GM23338 (cell line): ENCODE results near the gene PROS1. TPM values are rescaled to one million over a fixed set of nuclear protein-coding genes. Genes with fewer than 3 reads are reported as not detected.

Source experiments
- ATAC-seq: fragments of 200-7000 bp; cut with Tn5 transposase; 3 replicates; pipeline ENCODE4 v1.9.1; 2020
- DNase-seq: peaks from one replicate; pipeline ENCODE4 v3.0.0-alpha.2; 2015; ENCODE audit warnings: low spot score
- H2AFZ ChIP-seq: fragments of 200-600 bp; sonication (generic); 2 replicates; pipeline ENCODE4 v1.8.0; 2016; ENCODE audit warnings: antibody characterized with exemption, mild to moderate bottlenecking, moderate library complexity
- H3F3A ChIP-seq: fragments of 200-600 bp; sonication (generic); replicated peaks from 2 replicates; pipeline ENCODE4 v1.8.0; 2017; ENCODE audit warnings: antibody characterized with exemption, mixed run types, low read depth
- H3K27ac ChIP-seq: fragments of 200-600 bp; sonication (generic); 2 replicates; pipeline ENCODE4 v1.6.1; 2016; ENCODE audit warnings: low read depth
- H3K27me3 ChIP-seq: fragments of 200-600 bp; sonication (generic); 2 replicates; pipeline ENCODE4 v1.8.0; 2016; ENCODE audit warnings: mild to moderate bottlenecking, mixed run types, moderate library complexity; ENCODE audit not compliant: insufficient read depth
- H3K36me3 ChIP-seq: fragments of 200-600 bp; sonication (generic); 2 replicates; pipeline ENCODE4 v1.8.0; 2016; ENCODE audit warnings: mild to moderate bottlenecking; ENCODE audit not compliant: insufficient read depth
- H3K4me1 ChIP-seq: fragments of 200-600 bp; sonication (generic); 2 replicates; pipeline ENCODE4 v1.8.0; 2016; ENCODE audit warnings: mild to moderate bottlenecking, moderate library complexity; ENCODE audit not compliant: insufficient read depth
- H3K4me2 ChIP-seq: fragments of 200-600 bp; sonication (generic); 2 replicates; pipeline ENCODE4 v1.7.1; 2017; ENCODE audit warnings: mixed run types
- H3K4me3 ChIP-seq: fragments of 200-600 bp; sonication (generic); 2 replicates; pipeline ENCODE4 v1.6.1; 2016; ENCODE audit warnings: mixed run types
- H3K79me2 ChIP-seq: fragments of 200-600 bp; sonication (generic); replicated peaks from 2 replicates; pipeline ENCODE4 v1.8.0; 2017; ENCODE audit warnings: mild to moderate bottlenecking; ENCODE audit not compliant: insufficient read depth
- H3K9me2 ChIP-seq: fragments of 200-600 bp; sonication (generic); 2 replicates; pipeline ENCODE4 v1.8.0; 2017; ENCODE audit not compliant: insufficient read depth
- H4K20me1 ChIP-seq: fragments of 200-600 bp; sonication (generic); replicated peaks from 2 replicates; pipeline ENCODE4 v1.8.0; 2017; ENCODE audit warnings: mild to moderate bottlenecking; ENCODE audit not compliant: insufficient read depth
- H3K27ac Mint-ChIP-seq: 2 replicates; pipeline ENCODE4 v1.8.0; 2020; ENCODE audit warnings: inconsistent platforms, mild to moderate bottlenecking, moderate library complexity, mixed read lengths
- H3K27me3 Mint-ChIP-seq: 3 replicates; pipeline ENCODE4 v1.8.0; 2022; ENCODE audit warnings: low read depth, mild to moderate bottlenecking, moderate library complexity, mixed read lengths, inconsistent platforms; ENCODE audit not compliant: insufficient read depth, poor library complexity
- H3K36me3 Mint-ChIP-seq: 3 replicates; pipeline ENCODE4 v1.8.0; 2021; ENCODE audit warnings: low read depth, mild to moderate bottlenecking, inconsistent platforms, moderate library complexity, mixed read lengths
- H3K4me1 Mint-ChIP-seq: 3 replicates; pipeline ENCODE4 v1.8.0; 2020; ENCODE audit warnings: mild to moderate bottlenecking, inconsistent platforms, mixed read lengths
- H3K4me3 Mint-ChIP-seq: 3 replicates; pipeline ENCODE4 v1.8.0; 2021; ENCODE audit warnings: moderate library complexity, mild to moderate bottlenecking, inconsistent platforms, mixed read lengths
- H3K9me3 Mint-ChIP-seq: 3 replicates; pipeline ENCODE4 v1.8.0; 2020; ENCODE audit warnings: moderate library complexity, mild to moderate bottlenecking, inconsistent platforms, mixed read lengths
- CREB1 ChIP-seq: fragments of 250-450 bp; sonication (Bioruptor Pico); IDR thresholded peaks from 2 replicates; pipeline ENCODE4 v1.5.0; 2020; ENCODE audit warnings: low read depth, mild to moderate bottlenecking, moderate library complexity
- EZH2 ChIP-seq: fragments of 200-600 bp; sonication (generic); IDR thresholded peaks from one replicate; pipeline ENCODE4 v1.8.0; 2017; ENCODE audit warnings: antibody characterized with exemption, mild to moderate bottlenecking, low read depth; ENCODE audit not compliant: unreplicated experiment
- EZH2phosphoT487 ChIP-seq: fragments of 200-600 bp; sonication (generic); IDR thresholded peaks from one replicate; pipeline ENCODE4 v1.8.1; 2018; ENCODE audit warnings: antibody characterized with exemption; ENCODE audit not compliant: unreplicated experiment
- JUNB ChIP-seq: IDR thresholded peaks from one replicate; pipeline ENCODE4 v1.6.1; 2016; ENCODE audit warnings: antibody characterized with exemption; ENCODE audit not compliant: unreplicated experiment
- NANOG ChIP-seq: IDR thresholded peaks from 2 replicates; pipeline ENCODE4 v1.6.1; 2016; ENCODE audit warnings: antibody characterized with exemption, borderline replicate concordance
- POLR2AphosphoS5 ChIP-seq: IDR thresholded peaks from 2 replicates; pipeline ENCODE4 v1.6.1; 2016; ENCODE audit warnings: antibody characterized with exemption, low read depth
- REST ChIP-seq: IDR thresholded peaks from one replicate; pipeline ENCODE4 v1.6.1; 2018; ENCODE audit warnings: antibody characterized with exemption; ENCODE audit not compliant: unreplicated experiment
- STAT1 ChIP-seq: IDR thresholded peaks from one replicate; pipeline ENCODE4 v1.6.1; 2016; ENCODE audit warnings: antibody characterized with exemption; ENCODE audit not compliant: unreplicated experiment
- ZNF114 ChIP-seq: fragments of 250-450 bp; sonication (Bioruptor Pico); IDR thresholded peaks from 2 replicates; pipeline ENCODE4 v1.5.0; 2020; ENCODE audit warnings: mild to moderate bottlenecking, moderate library complexity
- ZNF331 ChIP-seq: fragments of 250-450 bp; sonication (Bioruptor Pico); IDR thresholded peaks from 2 replicates; pipeline ENCODE4 v1.5.0; 2020; ENCODE audit warnings: low read depth, mild to moderate bottlenecking, moderate library complexity
- polyA plus RNA-seq: library from polyadenylated mRNA; unstranded; fragments of >200 nt; fragmentation: Nextera tagmentation; extraction: Ambion mirVana; gene quantifications from 2 replicates; pipeline ENCODE4 v1.2.1, GENCODE V29; 2016
- total RNA-seq: library from RNA; depleted of rRNA; stranded (reverse); fragments of >200 nt; shearing (Covaris generic); gene quantifications from 2 replicates; pipeline ENCODE4 v1.2.3, GENCODE V29; 2014
- TF ChIP-seq, protein P1 (sequence below), 2 experiments: fragments of 200-600 bp in 1 of 2; sonication (generic) in 1 of 2; conservative IDR thresholded peaks; 2 replicates each; pipeline versions ENCODE4 v1.5.1 to v1.6.1; 2016 to 2017; ENCODE audit warnings: antibody characterized with exemption in 2 of 2, low read depth in 2 of 2, mild to moderate bottlenecking in 2 of 2, moderate library complexity in 1 of 2
- TF ChIP-seq, protein P2 (sequence below): IDR thresholded peaks from 2 replicates; pipeline ENCODE4 v1.6.1; 2016; ENCODE audit warnings: antibody characterized with exemption
- TF ChIP-seq, protein P3 (sequence below): fragments of 250-450 bp; sonication (Bioruptor Pico); IDR thresholded peaks from 2 replicates; pipeline ENCODE4 v1.5.0; 2020; ENCODE audit warnings: mild to moderate bottlenecking, moderate library complexity

Gene PROS1
- total and polyA plus RNA-seq, 2 experiments from 2014 or later: 1.8 to 4.1 TPM

DNA sequence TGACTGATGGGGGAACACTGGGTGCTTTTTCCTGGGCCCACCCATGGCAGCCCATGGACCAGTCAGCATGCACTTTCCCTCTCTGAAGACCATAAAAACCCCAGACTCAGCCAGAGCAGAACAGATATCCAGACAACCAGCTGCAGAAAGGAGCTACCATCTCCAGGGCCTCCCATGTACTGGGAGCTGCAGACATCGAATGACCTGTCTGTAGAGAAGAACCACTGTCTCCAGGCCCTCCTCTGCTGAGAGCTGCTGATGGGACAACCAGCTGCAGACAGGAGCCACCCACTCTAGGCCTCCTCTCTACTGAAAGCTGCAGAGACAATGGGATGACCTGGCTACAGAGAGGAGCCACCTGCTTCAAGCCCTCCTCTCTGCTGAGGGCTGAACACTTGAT is 66.6 kb downstream of the PROS1 start:
- Mint-ChIP-seq H3K4me3 (no peak overlapping the region), H3K4me1 (no peaks in the 10 kb centered on the region), H3K27me3 (no peaks in the 10 kb centered on the region), H3K27ac (no peak overlapping the region), H3K36me3 (peaks cover 16% of the 10 kb centered on the region), H3K9me3 (peaks cover 90% of the 10 kb centered on the region)
- H3K9me2 ChIP-seq: no peaks in the 10 kb centered on the region
- H3K79me2 ChIP-seq: no peaks in the 10 kb centered on the region
- no peaks in the 10 kb centered on the region for H3K4me1 ChIP-seq
- H3K27ac ChIP-seq: no peak overlapping the region
- H3K4me2 ChIP-seq: no peak overlapping the region
- no peaks in the 10 kb centered on the region for H3F3A ChIP-seq
- H3K36me3 ChIP-seq: no peaks in the 10 kb centered on the region; the same call in 1 of the 2 replicates
- no peak overlapping the region for H2AFZ ChIP-seq
- H3K27me3 ChIP-seq: no peaks in the 10 kb centered on the region
- H3K4me3 ChIP-seq: no peak overlapping the region
- no peaks in the 10 kb centered on the region for H4K20me1 ChIP-seq
- TF ChIP-seq EZH2phosphoT487 (no peak), EZH2 (no peak), ZNF114 (CRISPR knock-in tag) (no peak), NANOG (no peak), REST (no peak), JUNB (no peak), CREB1 (CRISPR knock-in tag) (no peak), ZNF331 (CRISPR knock-in tag) (no peak), STAT1 (no peak), POLR2AphosphoS5 (no peak)
- TF ChIP-seq, protein P1, sequence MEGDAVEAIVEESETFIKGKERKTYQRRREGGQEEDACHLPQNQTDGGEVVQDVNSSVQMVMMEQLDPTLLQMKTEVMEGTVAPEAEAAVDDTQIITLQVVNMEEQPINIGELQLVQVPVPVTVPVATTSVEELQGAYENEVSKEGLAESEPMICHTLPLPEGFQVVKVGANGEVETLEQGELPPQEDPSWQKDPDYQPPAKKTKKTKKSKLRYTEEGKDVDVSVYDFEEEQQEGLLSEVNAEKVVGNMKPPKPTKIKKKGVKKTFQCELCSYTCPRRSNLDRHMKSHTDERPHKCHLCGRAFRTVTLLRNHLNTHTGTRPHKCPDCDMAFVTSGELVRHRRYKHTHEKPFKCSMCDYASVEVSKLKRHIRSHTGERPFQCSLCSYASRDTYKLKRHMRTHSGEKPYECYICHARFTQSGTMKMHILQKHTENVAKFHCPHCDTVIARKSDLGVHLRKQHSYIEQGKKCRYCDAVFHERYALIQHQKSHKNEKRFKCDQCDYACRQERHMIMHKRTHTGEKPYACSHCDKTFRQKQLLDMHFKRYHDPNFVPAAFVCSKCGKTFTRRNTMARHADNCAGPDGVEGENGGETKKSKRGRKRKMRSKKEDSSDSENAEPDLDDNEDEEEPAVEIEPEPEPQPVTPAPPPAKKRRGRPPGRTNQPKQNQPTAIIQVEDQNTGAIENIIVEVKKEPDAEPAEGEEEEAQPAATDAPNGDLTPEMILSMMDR (conservative IDR thresholded peaks at IDR 0.05; ENCODE audit: low read depth in 2 of 2): no peak
- TF ChIP-seq, protein P2, sequence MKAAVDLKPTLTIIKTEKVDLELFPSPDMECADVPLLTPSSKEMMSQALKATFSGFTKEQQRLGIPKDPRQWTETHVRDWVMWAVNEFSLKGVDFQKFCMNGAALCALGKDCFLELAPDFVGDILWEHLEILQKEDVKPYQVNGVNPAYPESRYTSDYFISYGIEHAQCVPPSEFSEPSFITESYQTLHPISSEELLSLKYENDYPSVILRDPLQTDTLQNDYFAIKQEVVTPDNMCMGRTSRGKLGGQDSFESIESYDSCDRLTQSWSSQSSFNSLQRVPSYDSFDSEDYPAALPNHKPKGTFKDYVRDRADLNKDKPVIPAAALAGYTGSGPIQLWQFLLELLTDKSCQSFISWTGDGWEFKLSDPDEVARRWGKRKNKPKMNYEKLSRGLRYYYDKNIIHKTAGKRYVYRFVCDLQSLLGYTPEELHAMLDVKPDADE: no peak
- TF ChIP-seq, protein P3, sequence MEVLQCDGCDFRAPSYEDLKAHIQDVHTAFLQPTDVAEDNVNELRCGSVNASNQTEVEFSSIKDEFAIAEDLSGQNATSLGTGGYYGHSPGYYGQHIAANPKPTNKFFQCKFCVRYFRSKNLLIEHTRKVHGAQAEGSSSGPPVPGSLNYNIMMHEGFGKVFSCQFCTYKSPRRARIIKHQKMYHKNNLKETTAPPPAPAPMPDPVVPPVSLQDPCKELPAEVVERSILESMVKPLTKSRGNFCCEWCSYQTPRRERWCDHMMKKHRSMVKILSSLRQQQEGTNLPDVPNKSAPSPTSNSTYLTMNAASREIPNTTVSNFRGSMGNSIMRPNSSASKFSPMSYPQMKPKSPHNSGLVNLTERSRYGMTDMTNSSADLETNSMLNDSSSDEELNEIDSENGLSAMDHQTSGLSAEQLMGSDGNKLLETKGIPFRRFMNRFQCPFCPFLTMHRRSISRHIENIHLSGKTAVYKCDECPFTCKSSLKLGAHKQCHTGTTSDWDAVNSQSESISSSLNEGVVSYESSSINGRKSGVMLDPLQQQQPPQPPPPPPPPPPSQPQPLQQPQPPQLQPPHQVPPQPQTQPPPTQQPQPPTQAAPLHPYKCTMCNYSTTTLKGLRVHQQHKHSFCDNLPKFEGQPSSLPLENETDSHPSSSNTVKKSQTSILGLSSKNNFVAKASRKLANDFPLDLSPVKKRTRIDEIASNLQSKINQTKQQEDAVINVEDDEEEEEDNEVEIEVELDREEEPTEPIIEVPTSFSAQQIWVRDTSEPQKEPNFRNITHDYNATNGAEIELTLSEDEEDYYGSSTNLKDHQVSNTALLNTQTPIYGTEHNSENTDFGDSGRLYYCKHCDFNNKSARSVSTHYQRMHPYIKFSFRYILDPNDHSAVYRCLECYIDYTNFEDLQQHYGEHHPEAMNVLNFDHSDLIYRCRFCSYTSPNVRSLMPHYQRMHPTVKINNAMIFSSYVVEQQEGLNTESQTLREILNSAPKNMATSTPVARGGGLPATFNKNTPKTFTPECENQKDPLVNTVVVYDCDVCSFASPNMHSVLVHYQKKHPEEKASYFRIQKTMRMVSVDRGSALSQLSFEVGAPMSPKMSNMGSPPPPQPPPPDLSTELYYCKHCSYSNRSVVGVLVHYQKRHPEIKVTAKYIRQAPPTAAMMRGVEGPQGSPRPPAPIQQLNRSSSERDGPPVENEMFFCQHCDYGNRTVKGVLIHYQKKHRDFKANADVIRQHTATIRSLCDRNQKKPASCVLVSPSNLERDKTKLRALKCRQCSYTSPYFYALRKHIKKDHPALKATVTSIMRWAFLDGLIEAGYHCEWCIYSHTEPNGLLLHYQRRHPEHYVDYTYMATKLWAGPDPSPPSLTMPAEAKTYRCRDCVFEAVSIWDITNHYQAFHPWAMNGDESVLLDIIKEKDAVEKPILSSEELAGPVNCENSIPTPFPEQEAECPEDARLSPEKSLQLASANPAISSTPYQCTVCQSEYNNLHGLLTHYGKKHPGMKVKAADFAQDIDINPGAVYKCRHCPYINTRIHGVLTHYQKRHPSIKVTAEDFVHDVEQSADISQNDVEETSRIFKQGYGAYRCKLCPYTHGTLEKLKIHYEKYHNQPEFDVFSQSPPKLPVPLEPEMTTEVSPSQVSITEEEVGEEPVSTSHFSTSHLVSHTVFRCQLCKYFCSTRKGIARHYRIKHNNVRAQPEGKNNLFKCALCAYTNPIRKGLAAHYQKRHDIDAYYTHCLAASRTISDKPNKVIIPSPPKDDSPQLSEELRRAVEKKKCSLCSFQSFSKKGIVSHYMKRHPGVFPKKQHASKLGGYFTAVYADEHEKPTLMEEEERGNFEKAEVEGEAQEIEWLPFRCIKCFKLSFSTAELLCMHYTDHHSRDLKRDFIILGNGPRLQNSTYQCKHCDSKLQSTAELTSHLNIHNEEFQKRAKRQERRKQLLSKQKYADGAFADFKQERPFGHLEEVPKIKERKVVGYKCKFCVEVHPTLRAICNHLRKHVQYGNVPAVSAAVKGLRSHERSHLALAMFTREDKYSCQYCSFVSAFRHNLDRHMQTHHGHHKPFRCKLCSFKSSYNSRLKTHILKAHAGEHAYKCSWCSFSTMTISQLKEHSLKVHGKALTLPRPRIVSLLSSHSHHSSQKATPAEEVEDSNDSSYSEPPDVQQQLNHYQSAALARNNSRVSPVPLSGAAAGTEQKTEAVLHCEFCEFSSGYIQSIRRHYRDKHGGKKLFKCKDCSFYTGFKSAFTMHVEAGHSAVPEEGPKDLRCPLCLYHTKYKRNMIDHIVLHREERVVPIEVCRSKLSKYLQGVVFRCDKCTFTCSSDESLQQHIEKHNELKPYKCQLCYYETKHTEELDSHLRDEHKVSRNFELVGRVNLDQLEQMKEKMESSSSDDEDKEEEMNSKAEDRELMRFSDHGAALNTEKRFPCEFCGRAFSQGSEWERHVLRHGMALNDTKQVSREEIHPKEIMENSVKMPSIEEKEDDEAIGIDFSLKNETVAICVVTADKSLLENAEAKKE: no peak
- DNase-seq (no peak), ATAC-seq (no peak)
